D721Med (cell line): ENCODE results near the gene ENSA.
A peak's percentile ranks its signal among the peaks of the same experiment; 100 is the strongest.
"Not testable (repeated sequence)": the region's sequence is repeated elsewhere in the genome, so short reads cannot be mapped to it uniquely, and the experiment has no call there.

Experiments
- DNase-seq: peaks from one replicate; pipeline ENCODE4 v3.0.0; 2011; ENCODE audit warnings: low spot score; ENCODE audit not compliant: insufficient read length
- FAIRE-seq: peaks from 2 replicates; lab custom pipeline; 2011; peaks lifted over from hg19 to GRCh38; lab: Jason Lieb, UNC
- CTCF ChIP-seq: IDR thresholded peaks from 2 replicates; pipeline ENCODE4 v1.5.1; 2012; ENCODE audit warnings: mild to moderate bottlenecking, control low read depth; ENCODE audit not compliant: insufficient read depth; ENCODE audit errors: missing control alignments

The ENSA gene

GRCh38 chr1:150604226-150604588, 25.2 kb downstream of the ENSA start:
- no peak for FAIRE-seq
- DNase-seq, result no peak
- no peak for TF ChIP-seq CTCF

GRCh38 chr1:150603711-150604110, 25.7 kb downstream of the ENSA start:
- TF ChIP-seq CTCF, result no peak
- DNase-seq, result no peak
- no peak for FAIRE-seq

- FAIRE-seq, DNase-seq: not testable (repeated sequence)
Observed at GRCh38 chr1:150602372-150602771, 27.0 kb downstream of the ENSA start.

GRCh38 chr1:150601540-150601939, 27.9 kb downstream of the ENSA start:
- DNase-seq, result no peak

GRCh38 chr1:150598346-150598745, 31.1 kb downstream of the ENSA start:
- not testable (repeated sequence) for FAIRE-seq, DNase-seq

More at GRCh38 chr1:150601540-150601939, 27.9 kb downstream of the ENSA start:
- no peak for TF ChIP-seq CTCF
- FAIRE-seq, result no peak

- DNase-seq (peak; percentile 47), FAIRE-seq (no peak)
- no peak for TF ChIP-seq CTCF
Observed at GRCh38 chr1:150596976-150597375, 32.4 kb downstream of the ENSA start.

- DNase-seq (no peak), FAIRE-seq (no peak)
- no peak for TF ChIP-seq CTCF
Observed at GRCh38 chr1:150596095-150596892, 33.1 kb downstream of the ENSA start.

- DNase-seq (no peak), FAIRE-seq (no peak)
- no peak for TF ChIP-seq CTCF
Observed at GRCh38 chr1:150582371-150582770, 47.0 kb downstream of the ENSA start.

- not testable (repeated sequence) for DNase-seq, FAIRE-seq
Observed at GRCh38 chr1:150581962-150582361, 47.5 kb downstream of the ENSA start.

GRCh38 chr1:150581437-150581836, 48.0 kb downstream of the ENSA start:
- not testable (repeated sequence) for DNase-seq, FAIRE-seq

GRCh38 chr1:150580966-150581365, 48.4 kb downstream of the ENSA start:
- not testable (repeated sequence) for FAIRE-seq, DNase-seq
